Chondrocyte (in vitro differentiated cells): ENCODE measurements around the gene EIF4G2. TPM values are rescaled to one million over a fixed set of nuclear protein-coding genes. Genes with fewer than 3 reads are reported as not detected.

Experiments used
- DNase-seq: peaks from one replicate; pipeline ENCODE4 v3.0.0; 2021; ENCODE audit warnings: mixed read lengths, low spot score
- H3K27ac Mint-ChIP-seq: one replicate; pipeline ENCODE4 v1.8.0; 2021; ENCODE audit warnings: mild to moderate bottlenecking, moderate library complexity, mixed read lengths; ENCODE audit not compliant: unreplicated experiment
- H3K27me3 Mint-ChIP-seq: 2 replicates; pipeline ENCODE4 v1.8.0; 2021; ENCODE audit warnings: low read depth, mixed read lengths
- H3K36me3 Mint-ChIP-seq: 2 replicates; pipeline ENCODE4 v1.8.0; 2021; ENCODE audit warnings: low read depth, mixed read lengths
- H3K4me1 Mint-ChIP-seq: 2 replicates; pipeline ENCODE4 v1.8.0; 2021; ENCODE audit warnings: low read depth, mild to moderate bottlenecking, mixed read lengths
- H3K4me3 Mint-ChIP-seq: one replicate; pipeline ENCODE4 v1.8.0; 2021; ENCODE audit warnings: mild to moderate bottlenecking, moderate library complexity, mixed read lengths; ENCODE audit not compliant: unreplicated experiment
- H3K9me3 Mint-ChIP-seq: 2 replicates; pipeline ENCODE4 v1.8.0; 2021; ENCODE audit warnings: low read depth, mixed read lengths
- CTCF ChIP-seq: fragments of 200-600 bp; sonication (generic); IDR thresholded peaks from 2 replicates; pipeline ENCODE4 v1.5.0; 2021; ENCODE audit warnings: antibody characterized with exemption, mild to moderate bottlenecking, moderate library complexity
- total RNA-seq: library from RNA; stranded (reverse); gene quantifications from 3 replicates; pipeline ENCODE4 v1.2.1, GENCODE V29; 2021

EIF4G2 gene
- total RNA-seq, 1 donor from 2014 or later: 1,058 TPM

- H3K4me3 Mint-ChIP-seq: no peak overlapping the region
- no peak for DNase-seq
- no peaks in the 10 kb centered on the region for H3K9me3 Mint-ChIP-seq
- no peaks in the 10 kb centered on the region for H3K27me3 Mint-ChIP-seq
- no peak for TF ChIP-seq CTCF
- peaks cover 25% of the 10 kb centered on the region for H3K36me3 Mint-ChIP-seq
- H3K4me1 Mint-ChIP-seq: no peaks in the 10 kb centered on the region
- H3K27ac Mint-ChIP-seq: no peak overlapping the region
These were observed 45.8 kb downstream of the EIF4G2 start for GRCh38 chr11:10762913-10763421.

- no peak overlapping the region for H3K27ac Mint-ChIP-seq
- no peak overlapping the region for H3K4me3 Mint-ChIP-seq
- H3K27me3 Mint-ChIP-seq: no peaks in the 10 kb centered on the region
- no peak for DNase-seq
- H3K9me3 Mint-ChIP-seq: no peaks in the 10 kb centered on the region
- H3K4me1 Mint-ChIP-seq: no peaks in the 10 kb centered on the region
- TF ChIP-seq CTCF: no peak
- peaks cover 22% of the 10 kb centered on the region for H3K36me3 Mint-ChIP-seq
These were observed 46.5 kb downstream of the EIF4G2 start for GRCh38 chr11:10762185-10762584.

GRCh38 chr11:10761085-10761698 is 47.5 kb downstream of the EIF4G2 start:
- no peak for DNase-seq
- peaks cover 23% of the 10 kb centered on the region for H3K36me3 Mint-ChIP-seq
- no peaks in the 10 kb centered on the region for H3K9me3 Mint-ChIP-seq
- no peaks in the 10 kb centered on the region for H3K27me3 Mint-ChIP-seq
- H3K27ac Mint-ChIP-seq: no peak overlapping the region
- no peak overlapping the region for H3K4me3 Mint-ChIP-seq
- no peak for TF ChIP-seq CTCF
- no peaks in the 10 kb centered on the region for H3K4me1 Mint-ChIP-seq

- H3K4me3 Mint-ChIP-seq: no peak overlapping the region
- peak; percentile 52 for TF ChIP-seq CTCF
- DNase-seq: no peak
These were observed 49.8 kb downstream of the EIF4G2 start for GRCh38 chr11:10758957-10759356.

GRCh38 chr11:10752486-10752885 is 56.2 kb downstream of the EIF4G2 start:
- Mint-ChIP-seq H3K36me3 (peaks cover 15% of the 10 kb centered on the region), H3K4me1 (peaks cover 8% of the 10 kb centered on the region), H3K27ac (no peak overlapping the region), H3K27me3 (no peaks in the 10 kb centered on the region), H3K4me3 (peak overlapping the region; percentile 93), H3K9me3 (no peaks in the 10 kb centered on the region)
- DNase-seq: no peak
- no peak for TF ChIP-seq CTCF

More at GRCh38 chr11:10758957-10759356, 49.8 kb downstream of the EIF4G2 start:
- Mint-ChIP-seq H3K36me3 (peaks cover 22% of the 10 kb centered on the region), H3K27me3 (no peaks in the 10 kb centered on the region), H3K9me3 (no peaks in the 10 kb centered on the region), H3K4me1 (no peaks in the 10 kb centered on the region), H3K27ac (no peak overlapping the region)
